ENCODE results near the gene NCAPG2.

GRCh38 chr7:158751751-158752150 lies 47.1 kb upstream of the NCAPG2 start:
- TF ChIP-seq CTCF (conservative IDR thresholded peaks at IDR 0.05; ENCODE audit: low read length) (no peak), EZH2phosphoT487 (IDR thresholded peaks at IDR 0.05; ENCODE audit: borderline replicate concordance, low read depth, low read length) (no peak)
